Erythroblast (primary cell): ENCODE data around the gene CACNA1C.

Source experiments
- DNase-seq, 2 experiments: peaks; one replicate each; lab custom pipeline; 2025; lab: John Stamatoyannopoulos, UW
- GATA1 ChIP-seq: IDR thresholded peaks from 2 replicates; pipeline ENCODE4 v1.6.1; 2011; ENCODE audit warnings: low read depth, mild to moderate bottlenecking, control low read depth, low read length, moderate library complexity
- POLR2A ChIP-seq: IDR thresholded peaks from 2 replicates; pipeline ENCODE4 v1.6.1; 2011; ENCODE audit warnings: mild to moderate bottlenecking, low read length

CACNA1C gene

DNA sequence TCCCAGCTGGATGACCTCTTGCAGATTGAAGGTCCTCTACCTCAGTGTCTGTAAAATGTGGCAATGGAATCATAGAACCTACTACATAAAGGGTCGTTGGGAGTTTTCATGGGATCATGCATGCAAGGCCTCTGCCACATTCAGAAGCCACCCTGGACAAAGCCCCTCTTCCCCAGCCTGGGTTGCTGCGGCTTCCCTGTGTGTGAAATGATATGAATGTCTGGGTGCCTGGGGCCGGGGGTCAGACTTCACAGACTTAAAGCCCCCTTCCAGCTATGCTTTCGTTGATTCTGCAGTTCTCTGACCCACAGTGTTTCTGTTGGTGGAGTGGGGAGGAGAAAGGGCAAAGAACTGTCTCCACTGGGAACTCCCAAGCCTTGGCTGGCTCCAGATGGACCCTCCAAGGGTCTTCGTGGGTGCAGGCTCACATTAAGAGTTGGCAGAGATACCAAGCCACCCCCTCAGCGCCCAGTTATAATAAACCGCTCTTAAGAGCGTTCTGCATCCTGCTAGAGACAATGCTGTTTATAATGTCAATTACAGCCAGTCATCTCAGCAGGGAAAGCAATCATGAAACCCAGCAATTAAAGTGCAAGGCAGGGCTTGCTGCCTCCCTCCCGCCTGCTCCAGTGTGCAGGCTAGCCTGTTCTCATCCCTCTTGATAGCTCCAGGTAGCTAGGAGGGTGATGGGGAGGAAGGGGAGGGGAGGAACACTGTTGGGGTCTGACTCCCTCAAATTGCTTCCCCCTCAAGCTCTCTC lies 531.0 kb downstream of the CACNA1C start:
- no peak for DNase-seq
- TF ChIP-seq POLR2A, result no peak

- DNase-seq, result no peak
- no peak for TF ChIP-seq GATA1
- TF ChIP-seq POLR2A, result no peak
Measured at GRCh38 chr12:2586156-2587038, 533.6 kb downstream of the CACNA1C start.

DNA sequence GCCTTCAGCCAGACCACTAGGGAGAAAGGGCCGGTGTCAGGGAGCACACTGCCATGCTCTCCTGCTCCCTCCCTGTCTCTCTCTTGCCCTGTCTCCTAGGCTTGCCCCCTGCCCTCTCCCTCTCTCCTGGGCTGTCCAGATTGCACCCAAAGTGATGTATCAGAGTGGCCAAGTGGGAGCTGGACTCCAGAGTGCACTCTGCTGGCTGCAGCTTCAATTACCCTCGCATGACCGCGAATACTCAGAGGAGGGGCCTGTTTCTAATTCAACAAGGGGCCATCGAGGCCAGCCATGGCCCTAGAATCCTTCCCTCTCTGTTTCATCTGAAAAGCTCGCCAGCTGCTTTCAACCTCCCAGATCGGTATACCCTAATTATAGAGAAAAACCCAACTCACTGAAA lies 535.6 kb downstream of the CACNA1C start:
- DNase-seq, result no peak
- TF ChIP-seq POLR2A (no peak), GATA1 (no peak)

DNA sequence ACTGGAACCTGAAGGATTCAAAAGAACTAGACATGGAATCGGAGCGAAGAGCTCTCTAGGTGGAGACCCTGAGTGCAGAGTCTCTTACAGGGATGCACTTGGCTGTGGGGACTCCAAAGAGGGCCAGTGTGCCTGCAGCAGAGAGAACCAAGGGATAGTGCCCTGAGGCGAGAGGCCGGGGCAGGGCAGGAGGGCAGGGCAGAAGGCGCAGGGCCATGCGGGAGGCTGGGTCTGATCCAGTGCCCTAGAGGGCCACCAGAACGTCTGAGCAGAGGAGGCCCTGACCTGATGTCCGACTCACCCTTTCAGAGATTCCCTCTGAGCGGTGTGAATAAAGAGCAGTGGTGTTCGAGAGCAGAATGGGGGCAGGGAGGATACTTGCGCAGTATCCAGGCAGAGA lies 536.6 kb downstream of the CACNA1C start:
- no peak for DNase-seq
- TF ChIP-seq GATA1 (no peak), POLR2A (no peak)

GRCh38 chr12:2593045-2593444 lies 540.3 kb downstream of the CACNA1C start:
- no peak for DNase-seq
- no peak for TF ChIP-seq GATA1
- TF ChIP-seq POLR2A, result no peak

DNA sequence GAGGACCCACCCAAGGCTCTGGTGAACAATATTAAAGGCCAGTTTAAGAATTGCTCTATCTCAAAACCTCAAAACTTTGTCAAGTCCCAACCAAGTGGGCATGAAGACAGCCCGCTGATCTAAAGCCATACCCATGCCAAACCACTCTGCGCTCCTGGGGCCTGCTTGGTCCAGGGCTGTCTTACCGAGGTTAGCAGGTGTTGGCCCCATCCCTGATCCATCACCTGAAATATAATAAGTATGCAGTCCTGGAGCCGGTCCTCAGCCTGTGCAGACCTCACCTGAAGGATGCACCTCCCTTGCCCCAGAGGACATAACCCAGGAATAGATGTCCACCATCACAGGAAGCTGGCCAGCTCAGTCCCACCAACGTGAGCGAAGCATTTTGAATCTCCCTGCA lies 543.7 kb downstream of the CACNA1C start:
- no peak for DNase-seq
- TF ChIP-seq POLR2A (no peak), GATA1 (no peak)

GRCh38 chr12:2605301-2605700 lies 552.5 kb downstream of the CACNA1C start:
- DNase-seq, result no peak
- TF ChIP-seq POLR2A, result no peak
- TF ChIP-seq GATA1, result no peak

- no peak for DNase-seq
- TF ChIP-seq POLR2A, result no peak
Measured at GRCh38 chr12:2606186-2606910, 553.6 kb downstream of the CACNA1C start.

DNA sequence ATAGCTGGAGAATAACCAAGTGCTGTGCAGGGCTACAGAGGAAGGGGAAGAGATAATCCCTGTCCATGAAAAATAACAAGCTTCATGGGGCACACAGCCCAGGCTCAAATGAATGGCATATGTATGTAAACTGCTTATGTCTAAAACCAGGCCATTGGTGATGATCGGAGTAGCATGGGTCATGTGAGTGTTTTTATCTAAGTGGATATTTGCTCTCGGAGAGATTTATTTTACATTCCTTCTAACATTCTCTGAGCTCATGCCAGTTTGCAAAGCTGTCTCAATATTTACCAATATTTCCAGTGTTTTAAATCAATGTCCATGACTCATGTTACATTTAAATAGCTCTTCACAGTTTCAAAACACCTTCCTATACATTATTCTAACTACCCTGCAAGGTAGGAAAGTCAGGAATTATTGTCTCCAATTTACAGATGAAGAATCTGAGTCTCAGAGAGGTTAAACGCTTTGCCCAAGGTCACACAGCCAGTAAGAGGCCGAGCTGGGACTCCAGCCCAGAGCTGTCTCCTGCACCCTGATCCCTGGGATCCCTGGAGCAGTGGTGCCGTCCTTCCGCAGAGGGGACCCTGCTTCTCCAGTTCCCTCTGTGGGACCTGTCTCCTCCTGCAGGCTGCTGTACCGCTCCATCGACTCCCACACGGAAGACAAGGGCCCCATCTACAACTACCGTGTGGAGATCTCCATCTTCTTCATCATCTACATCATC lies 555.3 kb downstream of the CACNA1C start:
- TF ChIP-seq POLR2A, result no peak
- TF ChIP-seq GATA1, result no peak
- DNase-seq, result no peak

DNA sequence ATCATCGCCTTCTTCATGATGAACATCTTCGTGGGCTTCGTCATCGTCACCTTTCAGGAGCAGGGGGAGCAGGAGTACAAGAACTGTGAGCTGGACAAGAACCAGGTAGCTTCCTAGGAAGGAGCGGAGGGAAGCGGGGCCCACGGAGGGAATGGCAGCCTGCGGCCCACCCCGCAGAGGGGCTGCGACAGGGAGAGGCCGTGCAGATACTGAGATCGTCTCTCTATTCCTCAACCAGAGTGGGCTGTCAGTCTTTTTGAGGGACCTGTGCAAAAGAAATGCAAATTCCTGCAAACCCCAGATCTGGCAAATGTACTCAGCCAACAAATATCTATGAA lies 555.8 kb downstream of the CACNA1C start:
- DNase-seq, result no peak
- TF ChIP-seq GATA1, result no peak
- no peak for TF ChIP-seq POLR2A

DNA sequence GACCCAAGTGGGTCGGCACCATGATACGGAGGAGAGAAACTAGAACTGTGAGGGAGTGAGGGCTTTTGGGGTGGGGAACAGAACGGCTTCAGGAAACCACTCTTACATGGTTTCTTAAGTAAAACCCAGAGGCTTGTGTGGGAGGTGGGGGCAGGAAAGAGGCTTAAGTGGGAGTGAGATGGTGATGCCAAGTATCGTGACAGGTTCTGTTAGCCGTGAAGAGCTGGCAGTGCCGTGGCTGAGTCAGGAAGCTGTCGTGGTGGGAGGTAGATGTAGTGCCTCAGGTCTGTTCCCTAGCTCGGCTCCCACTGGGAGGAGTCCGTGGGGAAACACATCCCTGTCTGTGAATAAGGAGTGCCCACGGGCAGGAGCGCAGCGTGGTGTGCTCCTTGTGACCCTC lies 556.2 kb downstream of the CACNA1C start:
- TF ChIP-seq GATA1 (no peak), POLR2A (no peak)
- DNase-seq, result no peak

GRCh38 chr12:2610358-2610757 lies 557.6 kb downstream of the CACNA1C start:
- no peak for TF ChIP-seq GATA1
- no peak for TF ChIP-seq POLR2A
- no peak for DNase-seq

- no peak for DNase-seq
Measured at GRCh38 chr12:2613326-2614073, 560.7 kb downstream of the CACNA1C start.

More at GRCh38 chr12:2613326-2614073, 560.7 kb downstream of the CACNA1C start:
- TF ChIP-seq GATA1 (no peak), POLR2A (no peak)
